Trophoblast cell (in vitro differentiated cells and primary cell): ENCODE measurements around the gene TUBA8.
"Not testable (repeated sequence)": the region's sequence is repeated elsewhere in the genome, so short reads cannot be mapped to it uniquely, and the experiment has no call there.

ENCODE experiments used
- DNase-seq, 2 donors: peaks; one replicate each; pipeline ENCODE4 v3.0.0-alpha.2; 2016
- H2AFZ ChIP-seq: 2 replicates; pipeline ENCODE4 v1.6.1; 2013; ENCODE audit warnings: low read length, moderate library complexity, mild to moderate bottlenecking; ENCODE audit not compliant: insufficient read depth, poor library complexity
- H2AK5ac ChIP-seq: 2 replicates; pipeline ENCODE4 v1.6.1; 2013; ENCODE audit warnings: mild to moderate bottlenecking, low read length
- H2BK120ac ChIP-seq: 2 replicates; pipeline ENCODE4 v1.6.1; 2013; ENCODE audit warnings: low read length, mild to moderate bottlenecking, moderate library complexity; ENCODE audit not compliant: insufficient read depth, poor library complexity
- H2BK12ac ChIP-seq: 2 replicates; pipeline ENCODE4 v1.6.1; 2013; ENCODE audit warnings: mild to moderate bottlenecking, low read length, moderate library complexity
- H2BK5ac ChIP-seq: 2 replicates; pipeline ENCODE4 v1.6.1; 2013; ENCODE audit warnings: low read length, low read depth, moderate library complexity, mild to moderate bottlenecking; ENCODE audit not compliant: poor library complexity
- H3K14ac ChIP-seq: 2 replicates; pipeline ENCODE4 v1.6.1; 2013; ENCODE audit warnings: mild to moderate bottlenecking, low read length
- H3K18ac ChIP-seq: 2 replicates; pipeline ENCODE4 v1.6.1; 2013; ENCODE audit warnings: mild to moderate bottlenecking, low read length
- H3K23ac ChIP-seq: 2 replicates; pipeline ENCODE4 v1.6.1; 2013; ENCODE audit warnings: low read length
- H3K27ac ChIP-seq: 2 replicates; pipeline ENCODE4 v1.5.1; 2013; ENCODE audit warnings: low read depth, mild to moderate bottlenecking, inconsistent platforms, low read length, moderate library complexity
- H3K27me3 ChIP-seq: 2 replicates; pipeline ENCODE4 v1.6.1; 2013; ENCODE audit warnings: inconsistent platforms, mild to moderate bottlenecking, low read length, moderate library complexity; ENCODE audit not compliant: insufficient read depth
- H3K36me3 ChIP-seq, 2 experiments: 1 replicate in 1 of 2; 2 replicates in 1 of 2; pipeline ENCODE4 v1.6.1; 2013; ENCODE audit warnings: low read length in 2 of 2, mild to moderate bottlenecking in 2 of 2, moderate library complexity in 1 of 2; ENCODE audit not compliant: insufficient read depth in 2 of 2, control insufficient read depth in 1 of 2
- H3K4ac ChIP-seq: 2 replicates; pipeline ENCODE4 v1.6.1; 2013; ENCODE audit warnings: low read depth, mild to moderate bottlenecking, low read length, moderate library complexity
- H3K4me1 ChIP-seq, 2 experiments: 1 replicate in 1 of 2; 2 replicates in 1 of 2; pipeline ENCODE4 v1.6.1; 2013; ENCODE audit warnings: low read length in 2 of 2, mild to moderate bottlenecking in 2 of 2, moderate library complexity in 1 of 2; ENCODE audit not compliant: insufficient read depth in 2 of 2, control insufficient read depth in 1 of 2
- H3K4me2 ChIP-seq: 2 replicates; pipeline ENCODE4 v1.6.1; 2013; ENCODE audit warnings: inconsistent platforms, mild to moderate bottlenecking, low read length, moderate library complexity
- H3K4me3 ChIP-seq: 2 replicates; pipeline ENCODE4 v1.5.1; 2013; ENCODE audit warnings: mild to moderate bottlenecking, low read depth, low read length, inconsistent platforms
- H3K79me1 ChIP-seq: one replicate; pipeline ENCODE4 v1.6.1; 2013; ENCODE audit warnings: low read length
- H3K79me2 ChIP-seq: 2 replicates; pipeline ENCODE4 v1.6.1; 2013; ENCODE audit warnings: low read length, mild to moderate bottlenecking; ENCODE audit not compliant: control insufficient read depth, insufficient read depth, poor library complexity
- H3K9ac ChIP-seq: 2 replicates; pipeline ENCODE4 v1.6.1; 2013; ENCODE audit warnings: mild to moderate bottlenecking, low read length
- H3K9me3 ChIP-seq: 2 replicates; pipeline ENCODE4 v1.6.1; 2013; ENCODE audit warnings: low read depth, mild to moderate bottlenecking, control low read depth, inconsistent platforms, low read length; ENCODE audit not compliant: insufficient read depth
- H4K12ac ChIP-seq: 2 replicates; pipeline ENCODE4 v1.6.1; 2013; ENCODE audit warnings: low read depth, mild to moderate bottlenecking, low read length, moderate library complexity
- H4K8ac ChIP-seq: 2 replicates; pipeline ENCODE4 v1.6.1; 2013; ENCODE audit warnings: low read depth, mild to moderate bottlenecking, low read length, moderate library complexity
- H4K91ac ChIP-seq: one replicate; pipeline ENCODE4 v1.6.1; 2013; ENCODE audit warnings: low read depth, mild to moderate bottlenecking, low read length, moderate library complexity
- WGBS: extraction: QIAGEN DNeasy Blood & Tissue Kit; methylation state at CpG from one replicate; pipeline ENCODE4 v1.1.7; 2013; ENCODE audit warnings: missing lambda C conversion rate; ENCODE audit not compliant: insufficient read length, insufficient coverage; ENCODE audit errors: extremely low coverage; 5-methylcytosine and 5-hydroxymethylcytosine counted together

The TUBA8 gene

DNA sequence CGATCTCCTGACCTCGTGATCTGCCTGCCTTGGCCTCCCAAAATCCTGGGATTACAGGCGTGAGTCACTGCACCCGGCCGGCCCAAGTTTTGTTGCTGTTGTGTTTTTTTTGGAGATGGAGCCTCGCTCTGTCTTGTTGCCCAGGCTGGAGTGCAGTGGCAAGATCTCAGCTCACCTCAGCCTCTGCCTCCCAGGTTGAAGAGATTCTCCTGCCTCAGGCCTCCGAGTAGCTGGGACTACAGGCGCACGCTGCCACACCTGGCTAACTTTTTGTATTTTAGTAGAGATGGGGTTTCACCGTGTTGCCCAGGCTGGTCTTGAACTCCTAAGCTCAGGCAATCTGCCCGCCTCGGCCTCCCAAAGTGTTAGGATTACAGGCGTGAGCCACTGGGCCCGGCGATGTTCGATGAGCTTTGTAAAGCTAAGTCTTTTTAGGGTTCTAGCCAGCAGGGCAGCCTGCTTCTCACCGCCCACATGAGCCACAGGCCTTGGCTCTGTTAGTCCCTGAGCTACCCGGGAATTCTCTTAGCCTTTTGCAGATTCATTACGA, 12.9 kb downstream of the TUBA8 start:
- DNase-seq, H3K27me3 ChIP-seq, H3K4me1 ChIP-seq, H3K18ac ChIP-seq, H2AFZ ChIP-seq, H3K79me2 ChIP-seq, H3K14ac ChIP-seq, H4K8ac ChIP-seq, H3K79me1 ChIP-seq, H4K12ac ChIP-seq, H3K23ac ChIP-seq, H3K9me3 ChIP-seq, H3K36me3 ChIP-seq, H3K9ac ChIP-seq, H3K27ac ChIP-seq, H2BK5ac ChIP-seq, H3K4me2 ChIP-seq, H2BK12ac ChIP-seq, H4K91ac ChIP-seq, H2BK120ac ChIP-seq, H3K4ac ChIP-seq, H2AK5ac ChIP-seq, H3K4me3 ChIP-seq: not testable (repeated sequence)
- no CpG with 5 or more reads among the region's 19 CpGs for WGBS

GRCh38 chr22:18126606-18127005, 16.0 kb downstream of the TUBA8 start:
- Histone ChIP-seq H3K4me3 (no peak overlapping the region), H3K79me2 (no peaks in the 10 kb centered on the region), H3K4me2 (no peak overlapping the region), H4K91ac (no peak overlapping the region), H3K9me3 (peaks cover 4% of the 10 kb centered on the region), H3K79me1 (no peaks in the 10 kb centered on the region), H3K4me1 (no peaks in the 10 kb centered on the region), H2AFZ (no peak overlapping the region), H3K23ac (no peak overlapping the region), H3K18ac (no peak overlapping the region), H4K12ac (no peak overlapping the region), H3K36me3 (no peaks in the 10 kb centered on the region), H3K27ac (no peak overlapping the region), H3K27me3 (no peaks in the 10 kb centered on the region), H2AK5ac (no peak overlapping the region), H3K9ac (no peak overlapping the region), H2BK5ac (no peak overlapping the region), H3K14ac (no peak overlapping the region), H4K8ac (no peak overlapping the region), H2BK12ac (no peak overlapping the region), H2BK120ac (no peak overlapping the region), H3K4ac (no peak overlapping the region)
- no CpG with 5 or more reads among the region's 18 CpGs for WGBS
- no peak for DNase-seq

DNA sequence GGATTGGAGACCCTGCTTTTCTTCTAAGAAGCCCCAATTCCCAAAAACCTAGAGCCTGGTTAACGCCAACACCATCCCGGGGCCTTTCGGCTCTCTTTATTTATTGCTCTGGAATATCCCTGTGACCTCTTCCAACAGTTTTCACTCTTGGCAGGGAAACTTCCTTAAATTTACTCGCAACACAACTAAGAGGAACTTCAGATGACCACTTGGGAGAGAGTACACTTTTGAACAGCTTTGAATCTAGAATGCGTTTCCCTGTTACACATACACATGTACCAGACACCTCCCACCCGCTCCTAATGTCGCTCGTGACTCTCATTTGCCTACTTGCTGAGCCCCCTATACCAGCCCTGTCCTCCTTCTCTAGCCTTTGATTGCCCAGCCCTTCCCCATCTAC, 19.4 kb downstream of the TUBA8 start:
- no peak overlapping the region for H3K4ac ChIP-seq
- no peak overlapping the region for H2BK120ac ChIP-seq
- H3K79me2 ChIP-seq, result no peaks in the 10 kb centered on the region
- H3K27me3 ChIP-seq, result no peaks in the 10 kb centered on the region
- DNase-seq, result no peak
- H3K23ac ChIP-seq, result no peak overlapping the region
- no peak overlapping the region for H3K4me3 ChIP-seq
- H3K4me1 ChIP-seq, result no peaks in the 10 kb centered on the region
- H3K79me1 ChIP-seq, result no peaks in the 10 kb centered on the region
- H3K27ac ChIP-seq, result no peak overlapping the region
- H4K12ac ChIP-seq, result no peak overlapping the region
- H2BK12ac ChIP-seq, result no peak overlapping the region
- H3K9ac ChIP-seq, result no peak overlapping the region
- H4K8ac ChIP-seq, result no peak overlapping the region
- H2BK5ac ChIP-seq, result no peak overlapping the region
- H3K36me3 ChIP-seq, result no peaks in the 10 kb centered on the region
- no peak overlapping the region for H3K14ac ChIP-seq
- H3K18ac ChIP-seq, result no peak overlapping the region
- peaks cover 4% of the 10 kb centered on the region for H3K9me3 ChIP-seq
- WGBS, result no CpG with 5 or more reads among the region's 8 CpGs
- no peak overlapping the region for H2AK5ac ChIP-seq
- H3K4me2 ChIP-seq, result no peak overlapping the region
- H4K91ac ChIP-seq, result no peak overlapping the region
- no peak overlapping the region for H2AFZ ChIP-seq

GRCh38 chr22:18130699-18131429, 20.3 kb downstream of the TUBA8 start:
- peaks cover 4% of the 10 kb centered on the region for H3K9me3 ChIP-seq
- H3K23ac ChIP-seq, result no peak overlapping the region
- no peak overlapping the region for H2AK5ac ChIP-seq
- no peak overlapping the region for H4K91ac ChIP-seq
- no peak overlapping the region for H2BK12ac ChIP-seq
- H3K4me1 ChIP-seq, result no peaks in the 10 kb centered on the region
- H3K4ac ChIP-seq, result no peak overlapping the region
- H3K4me3 ChIP-seq, result no peak overlapping the region
- no peaks in the 10 kb centered on the region for H3K27me3 ChIP-seq
- no peak overlapping the region for H3K14ac ChIP-seq
- no peak overlapping the region for H2BK5ac ChIP-seq
- no peak overlapping the region for H4K8ac ChIP-seq
- H3K18ac ChIP-seq, result no peak overlapping the region
- no CpG with 5 or more reads among the region's 20 CpGs for WGBS
- no peak overlapping the region for H2BK120ac ChIP-seq
- no peak overlapping the region for H4K12ac ChIP-seq
- no peak overlapping the region for H3K27ac ChIP-seq
- no peaks in the 10 kb centered on the region for H3K79me1 ChIP-seq
- H3K79me2 ChIP-seq, result no peaks in the 10 kb centered on the region
- no peak overlapping the region for H2AFZ ChIP-seq
- no peak for DNase-seq
- H3K4me2 ChIP-seq, result no peak overlapping the region
- H3K9ac ChIP-seq, result no peak overlapping the region
- H3K36me3 ChIP-seq, result no peaks in the 10 kb centered on the region
